Measurements from ENCODE around the gene ATG16L2.

ATG16L2 gene
- total RNA-seq, result 64.5 to 75.9 reads per million in 2 donors

GRCh38 chr11:72814286-72815109, at the start of gene ATG16L2:
Gene ATG16L2 (plus strand): TSS chr11:72814411. CDS start chr11:72814446, 35 bp downstream.
- peak; percentile 80 to 92 (median 85) for DNase-seq

- no peak for DNase-seq
Measured at GRCh38 chr11:72764503-72764902, 49.7 kb upstream of the ATG16L2 start.

- DNase-seq, result no peak
Measured at GRCh38 chr11:72766152-72766902, 47.9 kb upstream of the ATG16L2 start.

GRCh38 chr11:72767203-72768062, 46.8 kb upstream of the ATG16L2 start:
- no peak for DNase-seq

- DNase-seq, result no peak
Measured at GRCh38 chr11:72768581-72768980, 45.6 kb upstream of the ATG16L2 start.

- no peak for DNase-seq
Measured at GRCh38 chr11:72769680-72770079, 44.5 kb upstream of the ATG16L2 start.

- no peak for DNase-seq
Measured at GRCh38 chr11:72770799-72771198, 43.4 kb upstream of the ATG16L2 start.

GRCh38 chr11:72771507-72771906, 42.7 kb upstream of the ATG16L2 start:
- DNase-seq, result no peak

GRCh38 chr11:72772059-72772458, 42.2 kb upstream of the ATG16L2 start:
- DNase-seq, result no peak

GRCh38 chr11:72773291-72773690, 40.9 kb upstream of the ATG16L2 start:
- DNase-seq, result no peak

GRCh38 chr11:72773696-72774095, 40.5 kb upstream of the ATG16L2 start:
- DNase-seq, result no peak

- DNase-seq, result no peak
Measured at GRCh38 chr11:72774499-72774898, 39.7 kb upstream of the ATG16L2 start.

- DNase-seq, result no peak
Measured at GRCh38 chr11:72775288-72776110, 38.7 kb upstream of the ATG16L2 start.

GRCh38 chr11:72776117-72776843, 37.9 kb upstream of the ATG16L2 start:
- DNase-seq, result no peak

GRCh38 chr11:72776844-72777754, 37.1 kb upstream of the ATG16L2 start:
- no peak for DNase-seq

- DNase-seq, result no peak
Measured at GRCh38 chr11:72777755-72778278, 36.4 kb upstream of the ATG16L2 start.

GRCh38 chr11:72778535-72779494, 35.4 kb upstream of the ATG16L2 start:
- no peak for DNase-seq

- no peak for DNase-seq
Measured at GRCh38 chr11:72779495-72780128, 34.6 kb upstream of the ATG16L2 start.

Data from T-helper 2 cell (primary cell).